NCI-H748 (cell line): Measurements from ENCODE around the gene DPP7.
A peak's percentile ranks its signal among the peaks of the same experiment; 100 is the strongest.

Source experiments
- DNase-seq: peaks from one replicate; lab custom pipeline; 2025; ENCODE audit not compliant: unreplicated experiment; lab: John Stamatoyannopoulos, UW

The DPP7 gene

GRCh38 chr9:137095664-137096517, 18.6 kb downstream of the DPP7 start:
- DNase-seq: no peak

GRCh38 chr9:137089232-137089947, 25.1 kb downstream of the DPP7 start:
- DNase-seq: no peak

- no peak for DNase-seq
These were observed 26.4 kb downstream of the DPP7 start for GRCh38 chr9:137088121-137088520.

GRCh38 chr9:137087409-137087925, 27.1 kb downstream of the DPP7 start:
- peak; percentile 50 for DNase-seq

DNA sequence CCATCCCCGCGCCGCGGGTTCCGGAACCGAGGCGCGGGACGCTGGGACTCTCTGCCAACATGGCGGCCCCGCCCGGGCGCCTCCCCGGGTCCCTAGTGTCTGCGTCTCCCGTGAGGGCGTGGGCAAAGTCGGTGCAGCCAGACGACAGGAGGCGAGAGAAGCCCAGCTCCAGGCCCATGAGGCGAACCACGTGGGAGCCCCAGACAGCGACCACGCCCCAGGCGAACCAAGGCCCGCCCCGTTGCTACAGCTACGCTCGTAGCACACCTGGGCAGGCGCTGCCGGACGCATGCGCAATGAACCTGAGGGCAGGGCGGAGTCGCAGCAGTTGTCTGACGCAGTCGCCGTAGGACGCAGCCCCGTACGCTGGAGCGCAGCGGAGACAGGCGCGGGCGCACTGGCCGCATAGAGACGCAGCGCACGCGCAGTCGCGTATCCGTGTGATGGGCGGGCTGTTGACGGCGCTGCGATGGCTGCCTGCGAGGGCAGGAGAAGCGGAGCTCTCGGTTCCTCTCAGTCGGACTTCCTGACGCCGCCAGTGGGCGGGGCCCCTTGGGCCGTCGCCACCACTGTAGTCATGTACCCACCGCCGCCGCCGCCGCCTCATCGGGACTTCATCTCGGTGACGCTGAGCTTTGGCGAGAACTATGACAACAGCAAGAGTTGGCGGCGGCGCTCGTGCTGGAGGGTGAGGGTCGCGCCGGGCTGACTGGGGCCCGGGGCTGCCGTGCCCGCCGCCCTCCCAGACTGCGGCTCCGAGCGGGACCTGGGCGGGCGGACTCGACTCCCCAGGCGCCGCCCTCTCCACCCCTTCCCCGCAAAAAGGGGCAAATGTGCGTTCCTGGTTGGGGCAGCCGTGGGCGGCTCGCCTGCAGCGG, 27.8 kb downstream of the DPP7 start, which contains the start of gene MAN1B1:
MAN1B1 (plus strand) TSS at position 455 of the 878 bp plus-strand sequence; CDS start at position 470, 15 bp downstream.
- peak; percentile 99 for DNase-seq

GRCh38 chr9:137085920-137086530, 28.5 kb downstream of the DPP7 start:
- DNase-seq: peak; percentile 35

DNA sequence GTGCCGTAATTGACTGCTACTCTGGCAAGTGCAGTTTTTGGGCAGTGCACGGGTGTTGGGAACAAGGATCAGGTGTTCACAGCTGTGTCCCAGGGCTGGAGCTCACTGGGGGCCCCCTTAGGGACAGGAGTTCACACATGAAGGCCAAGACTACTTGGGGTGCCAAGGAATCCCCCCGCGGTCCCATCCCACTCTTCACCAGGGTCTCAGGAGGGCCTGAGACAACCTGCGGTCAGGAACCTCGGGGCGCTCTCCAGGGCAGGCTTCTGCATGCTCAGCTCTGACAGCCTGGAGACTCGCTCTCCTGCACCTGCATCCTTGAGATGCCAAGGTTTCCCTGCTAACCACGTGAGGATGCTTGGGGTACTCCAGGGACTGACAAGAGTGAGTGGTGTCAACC, 30.0 kb downstream of the DPP7 start:
- no peak for DNase-seq

DNA sequence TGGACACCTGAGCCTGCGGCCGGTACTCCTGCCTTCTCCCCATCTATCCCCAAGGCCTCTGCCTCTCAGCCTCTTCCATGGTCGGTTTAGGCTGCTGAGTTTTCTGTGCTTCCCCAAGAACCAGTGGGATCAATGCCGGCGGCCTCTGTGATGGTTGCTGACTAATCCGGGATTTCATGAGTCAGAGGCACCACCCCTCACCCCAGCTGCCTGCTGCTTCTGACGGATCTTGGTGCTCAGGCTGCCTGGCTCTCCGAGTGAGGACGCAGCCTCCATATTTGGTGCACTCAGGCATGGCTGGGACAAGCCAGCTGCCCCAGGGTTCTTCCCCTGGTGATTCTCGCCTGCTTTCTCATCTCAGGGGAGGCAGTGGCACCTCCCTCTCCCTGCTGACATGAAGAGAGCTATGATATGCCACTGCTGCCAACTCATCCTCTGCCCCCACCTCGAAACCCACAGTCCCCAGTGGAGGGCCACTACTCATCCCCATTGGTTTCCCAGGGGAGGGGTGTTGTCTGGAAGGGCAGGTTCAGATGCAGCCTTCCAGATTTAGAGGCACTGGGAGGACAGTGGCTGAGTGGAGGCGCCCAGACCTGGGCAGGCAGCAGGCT, 31.0 kb downstream of the DPP7 start:
- no peak for DNase-seq

- DNase-seq: no peak
These were observed 31.6 kb downstream of the DPP7 start for GRCh38 chr9:137082925-137083290.

DNA sequence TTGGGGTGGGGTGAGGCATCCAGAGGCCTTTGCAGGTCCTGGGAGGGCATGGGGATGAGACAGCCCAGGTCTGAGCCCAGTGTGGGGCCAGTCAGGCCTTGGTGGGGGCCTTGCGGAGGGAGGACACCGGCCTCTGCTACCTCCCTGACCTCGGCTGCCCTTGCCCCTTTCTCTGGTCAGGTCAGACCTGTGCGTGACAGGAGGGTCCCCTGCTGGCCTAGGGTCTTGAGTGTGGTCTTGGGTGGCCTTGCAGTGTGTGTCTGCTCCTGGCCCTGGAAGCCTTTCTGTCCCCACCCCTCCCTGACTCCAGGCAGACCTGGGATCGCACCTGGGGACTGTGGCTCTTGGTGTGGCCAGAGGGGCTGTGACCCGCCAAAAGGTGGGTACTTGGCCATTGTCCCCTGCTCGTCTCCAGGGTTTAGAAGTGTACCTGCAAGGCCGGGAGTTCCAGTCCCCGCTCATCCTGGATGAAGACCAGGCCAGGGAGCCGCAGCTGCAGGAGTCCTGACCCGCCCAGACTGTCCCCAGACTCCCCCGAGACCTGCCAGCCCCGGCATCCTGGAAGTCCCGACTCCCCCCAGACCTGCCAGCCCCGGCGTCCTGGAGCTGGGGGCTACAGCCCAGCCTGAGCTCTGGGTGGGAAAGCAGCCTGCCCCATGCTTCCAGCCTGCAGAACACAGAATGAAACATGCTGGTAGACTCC, 32.2 kb downstream of the DPP7 start:
- DNase-seq: no peak

GRCh38 chr9:137080260-137081122, 34.0 kb downstream of the DPP7 start:
- DNase-seq: no peak

DNA sequence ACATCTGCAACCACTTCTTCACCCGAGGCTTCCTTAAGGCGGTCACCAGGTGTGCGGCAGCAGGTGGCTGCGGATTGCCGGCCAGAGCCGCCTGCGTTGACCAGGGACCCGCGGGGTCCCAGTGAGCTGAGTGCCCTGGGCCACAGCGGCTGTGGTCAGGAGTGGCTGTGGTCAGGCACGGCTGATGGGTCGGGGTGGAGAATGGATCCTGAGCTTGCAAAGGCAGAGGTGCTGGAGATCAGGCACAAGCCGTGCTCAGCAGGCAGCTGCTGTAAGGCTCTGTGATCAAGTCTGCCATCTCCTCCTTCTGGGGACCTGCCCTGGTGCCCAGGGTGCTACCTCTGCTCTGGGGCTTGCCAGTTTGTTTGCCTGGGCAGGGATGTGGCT, 35.1 kb downstream of the DPP7 start:
- DNase-seq: no peak

GRCh38 chr9:137078701-137079400, 35.7 kb downstream of the DPP7 start:
- DNase-seq: no peak

DNA sequence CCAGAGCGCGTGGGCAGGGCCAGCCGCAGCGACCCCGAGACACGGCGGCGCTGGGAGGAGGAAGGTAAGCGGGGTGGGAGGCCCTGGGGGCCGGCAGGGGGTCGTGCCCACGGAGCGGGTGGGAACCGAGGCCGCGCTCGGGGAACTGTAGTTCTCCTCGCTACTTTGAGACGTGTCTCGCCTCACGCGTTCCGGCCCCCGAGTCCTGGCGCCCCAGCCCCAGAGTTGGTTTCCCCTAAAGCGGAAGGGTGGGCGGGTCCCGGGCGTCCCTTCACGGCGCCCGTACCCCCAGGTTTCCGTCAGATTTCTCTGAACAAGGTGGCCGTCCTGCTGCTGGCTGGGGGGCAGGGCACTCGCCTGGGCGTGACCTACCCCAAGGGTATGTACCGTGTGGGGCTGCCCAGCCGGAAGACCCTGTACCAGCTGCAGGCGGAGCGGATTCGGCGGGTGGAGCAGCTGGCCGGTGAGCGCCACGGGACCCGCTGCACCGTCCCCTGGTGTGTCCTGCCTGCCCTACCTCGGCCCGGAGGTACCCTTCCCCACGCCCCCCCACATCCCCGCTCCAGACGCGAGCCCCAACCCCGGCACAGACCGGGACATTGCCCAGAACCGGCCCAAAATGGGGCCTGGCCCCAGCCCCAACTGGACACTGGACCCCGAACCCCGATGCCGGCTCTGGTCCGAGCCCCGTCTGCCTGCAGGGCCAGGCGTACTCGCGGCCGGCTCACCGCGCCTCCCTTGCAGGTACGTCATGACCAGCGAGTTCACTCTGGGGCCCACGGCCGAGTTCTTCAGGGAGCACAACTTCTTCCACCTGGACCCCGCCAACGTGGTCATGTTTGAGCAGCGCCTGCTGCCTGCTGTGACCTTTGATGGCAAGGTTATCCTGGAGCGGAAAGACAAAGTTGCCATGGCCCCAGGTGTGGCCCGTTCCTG, 36.5 kb downstream of the DPP7 start:
- peak; percentile 52 for DNase-seq

DNA sequence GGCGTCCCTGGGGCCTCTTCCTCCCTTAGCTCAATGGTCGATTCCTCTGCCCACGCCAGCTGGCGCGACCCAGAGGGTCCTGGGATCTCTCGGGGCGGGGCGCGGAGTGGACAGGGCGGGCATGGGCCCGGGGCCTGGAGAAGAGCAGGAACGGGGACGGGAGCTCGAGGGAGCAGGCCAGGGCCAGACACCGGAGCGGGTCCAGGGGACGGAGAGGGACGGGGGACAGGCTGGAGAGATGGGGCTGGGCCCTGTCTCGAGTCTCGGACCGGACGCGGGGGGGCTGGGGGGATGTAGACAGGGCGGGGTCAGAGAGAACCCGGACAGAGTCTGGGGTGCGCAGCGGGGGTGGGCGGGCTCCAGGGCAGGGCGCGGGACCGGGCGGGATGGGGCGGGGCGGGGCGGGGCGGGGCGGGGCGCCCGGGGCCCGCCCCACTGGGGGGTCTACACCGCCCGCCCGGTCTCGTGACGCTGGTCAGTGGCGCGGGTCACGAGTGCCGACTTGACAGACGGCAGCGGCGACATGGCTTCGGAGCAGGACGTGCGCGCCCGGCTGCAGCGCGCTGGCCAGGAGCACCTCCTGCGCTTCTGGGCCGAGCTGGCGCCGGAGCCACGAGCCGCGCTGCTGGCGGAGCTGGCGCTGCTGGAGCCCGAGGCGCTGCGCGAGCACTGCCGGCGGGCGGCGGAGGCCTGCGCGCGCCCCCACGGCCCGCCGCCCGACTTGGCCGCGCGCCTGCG, 37.4 kb downstream of the DPP7 start, which contains the start of gene UAP1L1:
UAP1L1 (plus strand) TSS at position 508 of the 738 bp plus-strand sequence; CDS start at position 524, 16 bp downstream.
- DNase-seq: peak; percentile 65

DNA sequence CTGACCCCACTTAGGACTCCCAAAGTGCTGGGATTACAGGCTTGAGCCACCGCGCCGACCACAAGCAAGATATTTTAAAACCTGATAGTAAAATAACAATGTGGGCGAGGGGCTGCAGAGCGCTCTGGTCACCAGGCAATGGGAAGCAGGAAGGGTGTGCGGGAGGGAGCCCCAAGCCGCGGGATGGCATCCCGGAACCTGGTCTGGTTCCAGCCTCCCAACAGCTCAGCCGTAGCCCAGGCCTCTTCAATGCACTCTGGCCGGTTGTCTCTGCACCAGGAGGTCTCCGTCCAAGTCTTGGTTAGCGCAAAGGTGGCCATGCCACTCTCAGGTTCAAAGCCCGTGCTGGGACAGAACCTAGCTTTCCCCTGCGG, 37.9 kb downstream of the DPP7 start:
- no peak for DNase-seq
